Measurements from ENCODE around the gene CIT. TPM values are rescaled to one million over a fixed set of nuclear protein-coding genes. Genes with fewer than 3 reads are reported as not detected.

Gene CIT
- polyA plus RNA-seq, 3 donors: 0.03 TPM; not detected in 2

GRCh38 chr12:119748497-119748896 lies 128.6 kb downstream of the CIT start:
- no peak overlapping the region for H3K4me3 ChIP-seq (replicated peaks in 1 of 3; ENCODE audit: low read depth in 2 of 3, low read length in 3 of 3)
- H3K79me2 ChIP-seq (ENCODE audit: insufficient read depth, low read length): no peaks in the 10 kb centered on the region
- no peaks in the 10 kb centered on the region for H4K20me1 ChIP-seq (ENCODE audit: insufficient read depth, low read length)
- H2AFZ ChIP-seq (ENCODE audit: insufficient read depth, low read depth, low read length, poor library complexity, severe bottlenecking): no peak overlapping the region
- H3K9me3 ChIP-seq (replicated peaks in 1 of 2; ENCODE audit: control insufficient read depth in 1 of 2, insufficient read depth in 1 of 2, low read length in 2 of 2): peaks cover 2 to 15% of the 10 kb centered on the region in 2 donors
- Mint-ChIP-seq H3K27ac (peak overlapping the region in 1 of 7 donors; percentile 16), H3K36me3 (peaks cover 69 to 94% of the 10 kb centered on the region in 2 donors), H3K4me1 (no peaks in the 10 kb centered on the region), H3K9me3 (peaks cover 5 to 18% (median 13%) of the 10 kb centered on the region in 7 donors), H3K4me3 (no peak overlapping the region), H3K27me3 (ENCODE audit: low read depth in 3 of 3) (no peaks in the 10 kb centered on the region)
- WGBS (ENCODE audit: insufficient coverage): 100% methylated on average over 4 of the region's 8 CpGs
- intact Hi-C loops (cut with micrococcal nuclease): no loop called here
- H3K36me3 ChIP-seq (replicated peaks in 1 of 2; ENCODE audit: control insufficient read depth in 1 of 2, insufficient read depth in 2 of 2, low read length in 2 of 2): peaks cover 47 to 91% of the 10 kb centered on the region in 2 donors
- DNase-seq: no peak
- no peak overlapping the region for H3K27ac ChIP-seq (ENCODE audit: low read depth in 1 of 2, low read length in 2 of 2)
- H3K27me3 ChIP-seq (ENCODE audit: control insufficient read depth in 2 of 2, insufficient read depth in 2 of 2, low read length in 2 of 2): no peaks in the 10 kb centered on the region
- no peak for TF ChIP-seq CTCF (IDR thresholded peaks at IDR 0.05)
- H3K4me2 ChIP-seq (replicated peaks; ENCODE audit: extremely low read depth, low read length, poor library complexity, severe bottlenecking): no peak overlapping the region
- H3K4me1 ChIP-seq (ENCODE audit: control insufficient read depth in 1 of 2, insufficient read depth in 2 of 2, low read length in 2 of 2): no peaks in the 10 kb centered on the region
- no peak overlapping the region for H3K9ac ChIP-seq (ENCODE audit: insufficient read depth, low read length, poor library complexity, severe bottlenecking)

DNA sequence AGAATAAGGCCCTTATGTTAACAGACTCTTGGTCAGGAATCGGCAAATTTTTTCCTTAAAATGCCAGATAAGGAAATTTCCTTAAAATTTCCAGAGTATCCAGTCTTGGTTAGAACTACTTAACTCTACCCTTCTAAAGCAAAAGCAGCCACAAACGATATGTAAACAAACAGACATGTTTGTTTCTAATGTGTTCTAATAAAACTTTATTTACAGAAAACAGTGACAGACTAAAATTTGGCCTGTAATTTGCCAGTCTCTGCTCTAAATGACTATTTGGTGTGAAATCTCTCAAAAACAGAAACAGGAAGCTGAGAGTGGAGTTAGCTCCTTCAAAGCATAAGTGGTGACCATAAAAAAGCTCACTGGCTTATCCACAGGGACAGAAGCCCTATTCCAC lies 131.0 kb downstream of the CIT start:
- no peaks in the 10 kb centered on the region for H3K4me1 ChIP-seq (ENCODE audit: control insufficient read depth in 1 of 2, insufficient read depth in 2 of 2, low read length in 2 of 2)
- H4K20me1 ChIP-seq (ENCODE audit: insufficient read depth, low read length): no peaks in the 10 kb centered on the region
- H3K9me3 ChIP-seq (replicated peaks in 1 of 2; ENCODE audit: control insufficient read depth in 1 of 2, insufficient read depth in 1 of 2, low read length in 2 of 2): peaks cover 2 to 15% of the 10 kb centered on the region in 2 donors
- Mint-ChIP-seq H3K4me3 (no peak overlapping the region), H3K27me3 (ENCODE audit: low read depth in 3 of 3) (no peaks in the 10 kb centered on the region), H3K27ac (no peak overlapping the region), H3K36me3 (peaks cover 70 to 94% of the 10 kb centered on the region in 2 donors), H3K9me3 (peaks cover 5 to 18% (median 13%) of the 10 kb centered on the region in 7 donors), H3K4me1 (no peaks in the 10 kb centered on the region)
- TF ChIP-seq CTCF (IDR thresholded peaks at IDR 0.05): no peak
- no peak overlapping the region for H3K4me3 ChIP-seq (replicated peaks in 1 of 3; ENCODE audit: low read depth in 2 of 3, low read length in 3 of 3)
- no peaks in the 10 kb centered on the region for H3K79me2 ChIP-seq (ENCODE audit: insufficient read depth, low read length)
- no CpG with 5 or more reads among the region's 2 CpGs for WGBS (ENCODE audit: insufficient coverage)
- intact Hi-C loops (cut with micrococcal nuclease): no loop called here
- H3K4me2 ChIP-seq (replicated peaks; ENCODE audit: extremely low read depth, low read length, poor library complexity, severe bottlenecking): no peak overlapping the region
- peaks cover 47 to 92% of the 10 kb centered on the region in 2 donors for H3K36me3 ChIP-seq (replicated peaks in 1 of 2; ENCODE audit: control insufficient read depth in 1 of 2, insufficient read depth in 2 of 2, low read length in 2 of 2)
- DNase-seq: no peak
- no peak overlapping the region for H2AFZ ChIP-seq (ENCODE audit: insufficient read depth, low read depth, low read length, poor library complexity, severe bottlenecking)
- no peak overlapping the region for H3K27ac ChIP-seq (ENCODE audit: low read depth in 1 of 2, low read length in 2 of 2)
- no peak overlapping the region for H3K9ac ChIP-seq (ENCODE audit: insufficient read depth, low read length, poor library complexity, severe bottlenecking)
- no peaks in the 10 kb centered on the region for H3K27me3 ChIP-seq (ENCODE audit: control insufficient read depth in 2 of 2, insufficient read depth in 2 of 2, low read length in 2 of 2)
